NCI-H2107 treated with DMSO at 0.1 percent for 48 hours (cell line): ENCODE data around the gene HIVEP2.

Experiments
- DNase-seq: peaks from one replicate; lab custom pipeline; 2025; ENCODE audit not compliant: unreplicated experiment; lab: John Stamatoyannopoulos, UW

The HIVEP2 gene

GRCh38 chr6:142844065-142844755 is 100.8 kb downstream of the HIVEP2 start:
- DNase-seq, result no peak

- no peak for DNase-seq
These were observed 101.6 kb downstream of the HIVEP2 start for GRCh38 chr6:142843361-142843760.

- no peak for DNase-seq
These were observed 102.3 kb downstream of the HIVEP2 start for GRCh38 chr6:142842418-142843261.

- DNase-seq, result no peak
These were observed 103.1 kb downstream of the HIVEP2 start for GRCh38 chr6:142841915-142842314.

GRCh38 chr6:142839686-142840040 is 105.3 kb downstream of the HIVEP2 start:
- no peak for DNase-seq

- no peak for DNase-seq
These were observed 105.9 kb downstream of the HIVEP2 start for GRCh38 chr6:142838821-142839685.

GRCh38 chr6:142835787-142836535 is 109.0 kb downstream of the HIVEP2 start:
- no peak for DNase-seq

- no peak for DNase-seq
These were observed 110.1 kb downstream of the HIVEP2 start for GRCh38 chr6:142834853-142835252.

GRCh38 chr6:142833798-142834197 is 111.2 kb downstream of the HIVEP2 start:
- DNase-seq, result no peak

GRCh38 chr6:142833054-142833453 is 111.9 kb downstream of the HIVEP2 start:
- no peak for DNase-seq

GRCh38 chr6:142830807-142831206 is 114.2 kb downstream of the HIVEP2 start:
- DNase-seq, result no peak

- no peak for DNase-seq
These were observed 114.8 kb downstream of the HIVEP2 start for GRCh38 chr6:142830116-142830710.

- DNase-seq, result no peak
These were observed 115.4 kb downstream of the HIVEP2 start for GRCh38 chr6:142829556-142829955.

GRCh38 chr6:142827991-142828390 is 117.0 kb downstream of the HIVEP2 start:
- DNase-seq, result no peak

GRCh38 chr6:142827369-142827768 is 117.6 kb downstream of the HIVEP2 start:
- DNase-seq, result no peak

GRCh38 chr6:142825760-142826159 is 119.2 kb downstream of the HIVEP2 start:
- no peak for DNase-seq

GRCh38 chr6:142824426-142824825 is 120.5 kb downstream of the HIVEP2 start:
- DNase-seq, result no peak

- DNase-seq, result no peak
These were observed 121.6 kb downstream of the HIVEP2 start for GRCh38 chr6:142823256-142823902.

- DNase-seq, result peak; percentile 1
These were observed 122.1 kb downstream of the HIVEP2 start for GRCh38 chr6:142822842-142823241.

- no peak for DNase-seq
These were observed 122.6 kb downstream of the HIVEP2 start for GRCh38 chr6:142822383-142822782.
